AG09309 (cell line): ENCODE measurements around the gene L2HGDH.

ENCODE experiments used
- DNase-seq: peaks from one replicate; pipeline ENCODE4 v3.0.0-alpha.2; 2010; ENCODE audit warnings: low read depth
- H3K4me3 ChIP-seq: 2 replicates; pipeline ENCODE4 v1.5.1; 2011; ENCODE audit warnings: mild to moderate bottlenecking, low read depth, low read length, moderate library complexity; ENCODE audit not compliant: control insufficient read depth
- CTCF ChIP-seq: IDR thresholded peaks from 2 replicates; pipeline ENCODE4 v1.5.1; 2011; ENCODE audit warnings: mild to moderate bottlenecking, low read depth, low read length, inconsistent platforms; ENCODE audit not compliant: insufficient read depth, control insufficient read depth; ENCODE audit errors: missing control alignments

L2HGDH gene

GRCh38 chr14:50333014-50333509 is 21.0 kb upstream of the L2HGDH start:
- peak; percentile 73 for DNase-seq
- H3K4me3 ChIP-seq, result no peak overlapping the region
- no peak for TF ChIP-seq CTCF

DNA sequence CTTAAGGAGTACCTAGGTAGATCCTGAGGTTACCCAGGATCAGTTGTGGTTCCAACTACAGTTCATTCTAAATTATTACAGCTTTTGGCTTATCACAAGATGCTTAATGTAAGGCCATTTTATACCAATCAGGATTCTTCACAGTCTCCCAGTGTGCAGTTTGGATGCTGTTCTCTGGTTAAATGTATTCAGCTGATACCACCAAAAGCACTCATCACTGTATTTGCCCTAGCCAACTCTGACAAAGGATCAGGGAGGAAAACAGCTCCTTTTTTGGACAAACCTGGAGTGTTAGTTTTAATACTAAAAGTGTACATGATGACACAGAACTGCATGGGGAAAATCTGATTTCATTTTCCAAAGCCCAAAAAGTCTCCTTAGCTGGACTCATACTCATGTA is 19.6 kb upstream of the L2HGDH start:
- H3K4me3 ChIP-seq, result no peak overlapping the region
- no peak for TF ChIP-seq CTCF
- DNase-seq, result no peak

GRCh38 chr14:50321009-50321660 is 9.1 kb upstream of the L2HGDH start:
- peak; percentile 81 for DNase-seq
- TF ChIP-seq CTCF, result peak; percentile 92
- peak overlapping the region; percentile 19 for H3K4me3 ChIP-seq

DNA sequence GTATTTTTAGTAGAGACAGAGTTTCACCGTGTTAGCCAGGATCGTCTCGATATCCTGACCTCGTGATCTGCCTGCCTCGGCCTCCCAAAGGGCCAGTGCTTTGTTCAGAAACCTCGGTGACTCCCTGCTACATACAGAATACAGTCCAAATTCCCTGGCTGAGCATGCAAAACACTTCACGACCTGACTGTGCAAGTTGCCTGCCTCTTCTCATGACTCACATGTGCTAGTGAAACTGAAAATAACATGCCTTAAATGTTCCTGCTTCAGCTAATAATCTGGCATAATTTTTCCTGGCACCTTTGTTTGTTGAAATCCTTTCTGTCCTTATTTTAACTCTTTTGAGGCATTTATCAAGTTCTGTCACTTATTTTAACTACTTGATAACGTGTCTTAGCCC is 8.3 kb upstream of the L2HGDH start:
- peak overlapping the region; percentile 3; the same call in 1 of the 2 replicates for H3K4me3 ChIP-seq
- DNase-seq, result no peak
- TF ChIP-seq CTCF, result no peak

- no peak overlapping the region for H3K4me3 ChIP-seq
These were observed 7.7 kb upstream of the L2HGDH start for GRCh38 chr14:50319721-50320120.

DNA sequence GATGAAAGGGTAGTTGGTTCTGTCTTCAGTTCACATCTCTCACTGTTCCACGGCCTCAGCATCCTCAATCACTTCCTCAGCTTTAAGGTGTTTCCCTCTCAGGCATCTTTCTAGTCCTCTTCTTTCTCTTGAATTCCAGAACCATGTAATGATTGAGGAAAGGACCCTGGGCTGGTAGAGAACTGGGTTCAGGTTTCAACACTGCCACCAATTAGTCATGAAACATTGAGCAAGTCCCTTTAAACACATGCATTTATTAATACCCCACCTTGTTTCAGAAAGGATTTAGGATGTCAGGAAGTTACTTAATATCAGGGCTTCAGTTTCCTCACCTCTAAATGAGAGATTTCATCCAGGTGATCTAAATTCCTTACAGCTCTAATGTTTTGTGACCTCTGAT is 7.3 kb upstream of the L2HGDH start:
- no peak overlapping the region for H3K4me3 ChIP-seq
- no peak for DNase-seq
- TF ChIP-seq CTCF, result no peak

More at GRCh38 chr14:50319721-50320120, 7.7 kb upstream of the L2HGDH start:
- TF ChIP-seq CTCF, result no peak
- no peak for DNase-seq
